HuH-7.5 (cell line): ENCODE results near the gene ZNF816.
A peak's percentile ranks its signal among the peaks of the same experiment; 100 is the strongest.
"Not testable (repeated sequence)": the region's sequence is repeated elsewhere in the genome, so short reads cannot be mapped to it uniquely, and the experiment has no call there.

Source experiments
- DNase-seq: peaks from one replicate; pipeline ENCODE4 v3.0.0; 2011; ENCODE audit warnings: low spot score

The ZNF816 gene

GRCh38 chr19:52959613-52960295 lies 2.9 kb downstream of the ZNF816 start:
- DNase-seq, result no peak

- no peak for DNase-seq
Observed at GRCh38 chr19:52957591-52957990, 5.1 kb downstream of the ZNF816 start.

- DNase-seq, result no peak
Observed at GRCh38 chr19:52956917-52957316, 5.8 kb downstream of the ZNF816 start.

GRCh38 chr19:52949422-52949821 lies 13.3 kb downstream of the ZNF816 start:
- DNase-seq, result no peak

- no peak for DNase-seq
Observed at GRCh38 chr19:52948025-52948770, 14.5 kb downstream of the ZNF816 start.

- DNase-seq, result no peak
Observed at GRCh38 chr19:52946322-52947310, 16.1 kb downstream of the ZNF816 start.

GRCh38 chr19:52945652-52946321 lies 16.9 kb downstream of the ZNF816 start:
- no peak for DNase-seq

- not testable (repeated sequence) for DNase-seq
Observed at GRCh38 chr19:52944703-52945493, 17.8 kb downstream of the ZNF816 start.

GRCh38 chr19:52943884-52944643 lies 18.6 kb downstream of the ZNF816 start:
- DNase-seq, result no peak

GRCh38 chr19:52943134-52943883 lies 19.4 kb downstream of the ZNF816 start:
- no peak for DNase-seq

GRCh38 chr19:52942386-52943133 lies 20.1 kb downstream of the ZNF816 start:
- peak; percentile 61 for DNase-seq

GRCh38 chr19:52941941-52942385 lies 20.7 kb downstream of the ZNF816 start:
- no peak for DNase-seq

GRCh38 chr19:52941523-52941922 lies 21.2 kb downstream of the ZNF816 start:
- DNase-seq, result not testable (repeated sequence)

GRCh38 chr19:52940905-52941304 lies 21.8 kb downstream of the ZNF816 start:
- not testable (repeated sequence) for DNase-seq

GRCh38 chr19:52938761-52939160 lies 23.9 kb downstream of the ZNF816 start:
- no peak for DNase-seq

GRCh38 chr19:52936954-52937325 lies 25.7 kb downstream of the ZNF816 start:
- DNase-seq, result no peak

GRCh38 chr19:52936151-52936953 lies 26.3 kb downstream of the ZNF816 start:
- DNase-seq, result no peak

GRCh38 chr19:52935434-52935833 lies 27.2 kb downstream of the ZNF816 start:
- DNase-seq, result no peak
